ENCODE data around the gene C5orf22. TPM values are rescaled to one million over a fixed set of nuclear protein-coding genes. Genes with fewer than 3 reads are reported as not detected.
"Not testable (repeated sequence)": the region's sequence is repeated elsewhere in the genome, so short reads cannot be mapped to it uniquely, and the experiment has no call there.

Gene C5orf22
- total and polyA plus RNA-seq, 3 experiments from 2014 or later = 19.0 to 32.5 (median 29.8) TPM

DNA sequence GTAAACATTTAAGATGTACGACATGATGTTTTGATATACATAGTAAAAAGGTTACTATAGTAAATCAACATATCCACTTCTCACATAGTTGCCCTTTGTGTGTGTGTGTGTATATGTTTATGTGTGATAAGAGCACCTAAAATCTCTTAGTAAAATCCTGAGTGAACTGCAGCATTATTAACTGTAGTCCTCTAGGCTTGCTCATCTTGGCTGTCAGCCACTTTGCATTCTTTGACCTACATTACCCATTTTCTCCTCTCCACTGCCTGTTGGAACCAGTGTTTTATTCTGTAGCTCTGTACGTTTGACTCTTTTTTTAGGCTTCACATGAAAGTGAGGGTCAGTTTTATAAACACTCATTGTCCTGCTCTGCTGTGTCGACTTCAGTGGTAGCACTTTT, 24.4 kb downstream of the C5orf22 start:
- Histone ChIP-seq H3K27ac (ENCODE audit: low read depth, low read length) (no peak overlapping the region), H3K9me3 (ENCODE audit: low read length) (no peaks in the 10 kb centered on the region), H3K4me3 (ENCODE audit: low read length) (no peak overlapping the region), H3K27me3 (ENCODE audit: insufficient read depth, low read length, poor library complexity, severe bottlenecking) (no peaks in the 10 kb centered on the region), H3K4me1 (ENCODE audit: insufficient read depth, low read length) (no peaks in the 10 kb centered on the region), H3K36me3 (ENCODE audit: insufficient read depth, low read length) (peaks cover 9% of the 10 kb centered on the region)
- ChIA-PET CTCF (no interaction called here), POLR2A (no interaction called here)
- Mint-ChIP-seq H3K36me3 (peaks cover 23 to 55% (median 24%) of the 10 kb centered on the region in 3 donors), H3K27ac (peak overlapping the region in 2 of 8 donors; percentile 3 to 79), H3K27me3 (no peaks in the 10 kb centered on the region), H3K4me1 (no peaks in the 10 kb centered on the region), H3K9me3 (no peaks in the 10 kb centered on the region), H3K4me3 (no peak overlapping the region)
- no peak for DNase-seq

DNA sequence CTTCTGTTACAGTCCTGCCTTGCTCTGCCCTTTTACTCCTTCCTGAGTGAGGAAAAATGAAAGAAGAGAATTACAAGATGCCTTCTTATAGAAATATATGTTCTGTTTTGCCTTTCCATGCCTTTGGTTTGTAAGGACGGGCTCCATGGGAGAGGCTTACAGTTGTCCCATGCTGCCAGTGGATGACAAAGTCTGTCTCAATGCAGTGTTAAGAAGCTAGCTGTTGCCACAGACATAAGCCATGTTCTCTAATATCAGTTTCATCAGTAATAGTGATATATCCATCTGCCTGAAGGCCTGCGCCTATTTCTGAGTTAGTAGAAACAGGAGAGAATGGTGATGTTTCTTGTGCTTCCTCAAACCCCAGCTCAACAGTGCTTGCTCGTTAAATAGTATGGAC, 27.8 kb downstream of the C5orf22 start:
- Histone ChIP-seq H3K4me3 (ENCODE audit: low read length) (no peak overlapping the region), H3K27ac (ENCODE audit: low read depth, low read length) (no peak overlapping the region), H3K4me1 (ENCODE audit: insufficient read depth, low read length) (no peaks in the 10 kb centered on the region), H3K9me3 (ENCODE audit: low read length) (no peaks in the 10 kb centered on the region), H3K36me3 (ENCODE audit: insufficient read depth, low read length) (peaks cover 6% of the 10 kb centered on the region), H3K27me3 (ENCODE audit: insufficient read depth, low read length, poor library complexity, severe bottlenecking) (no peaks in the 10 kb centered on the region)
- Mint-ChIP-seq H3K27ac (peak overlapping the region in 1 of 8 donors; percentile 88), H3K4me1 (no peaks in the 10 kb centered on the region), H3K36me3 (peaks cover 7 to 23% (median 17%) of the 10 kb centered on the region in 3 donors), H3K27me3 (peaks cover 1 to 3% of the 10 kb centered on the region in 2 donors), H3K9me3 (peaks cover 0 to 3% (median 0%) of the 10 kb centered on the region in 5 donors), H3K4me3 (no peak overlapping the region)
- ChIA-PET CTCF (no interaction called here), POLR2A (no interaction called here)
- no peak for DNase-seq

DNA sequence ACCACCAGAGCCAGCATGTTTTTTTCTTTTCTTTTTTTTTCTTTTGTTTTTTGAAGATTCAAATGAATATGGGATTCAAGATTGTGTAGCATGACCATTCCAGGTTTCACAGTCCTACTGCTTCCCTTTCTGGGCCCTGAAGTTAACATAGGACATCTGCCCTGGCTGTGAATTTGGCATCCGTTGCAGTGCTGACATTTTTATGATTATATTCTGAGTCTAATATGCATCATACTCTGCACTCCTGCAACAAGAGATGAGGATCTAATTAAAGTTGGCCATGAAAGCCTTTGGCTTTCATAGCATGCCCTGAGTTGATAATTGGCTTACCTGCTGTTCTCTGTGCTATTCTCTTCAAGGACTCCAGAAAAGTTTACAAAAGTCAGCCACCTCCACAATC, 29.8 kb downstream of the C5orf22 start:
- ChIA-PET CTCF (no interaction called here), POLR2A (no interaction called here)
- H3K27me3 Mint-ChIP-seq = peaks cover 6 to 12% of the 10 kb centered on the region in 2 donors
- H3K9me3 ChIP-seq (ENCODE audit: low read length) = no peaks in the 10 kb centered on the region
- H3K4me3 Mint-ChIP-seq = no peak overlapping the region
- peaks cover 2 to 21% (median 6%) of the 10 kb centered on the region in 3 donors for H3K36me3 Mint-ChIP-seq
- no peak overlapping the region for H3K4me3 ChIP-seq (ENCODE audit: low read length)
- H3K4me1 Mint-ChIP-seq = no peaks in the 10 kb centered on the region
- peaks cover 0 to 11% (median 0%) of the 10 kb centered on the region in 5 donors for H3K9me3 Mint-ChIP-seq
- no peak overlapping the region for H3K27ac ChIP-seq (ENCODE audit: low read depth, low read length)
- peak overlapping the region in 1 of 8 donors; percentile 82 for H3K27ac Mint-ChIP-seq
- no peaks in the 10 kb centered on the region for H3K36me3 ChIP-seq (ENCODE audit: insufficient read depth, low read length)
- DNase-seq = no peak
- H3K4me1 ChIP-seq (ENCODE audit: insufficient read depth, low read length) = no peaks in the 10 kb centered on the region
- no peaks in the 10 kb centered on the region for H3K27me3 ChIP-seq (ENCODE audit: insufficient read depth, low read length, poor library complexity, severe bottlenecking)

DNA sequence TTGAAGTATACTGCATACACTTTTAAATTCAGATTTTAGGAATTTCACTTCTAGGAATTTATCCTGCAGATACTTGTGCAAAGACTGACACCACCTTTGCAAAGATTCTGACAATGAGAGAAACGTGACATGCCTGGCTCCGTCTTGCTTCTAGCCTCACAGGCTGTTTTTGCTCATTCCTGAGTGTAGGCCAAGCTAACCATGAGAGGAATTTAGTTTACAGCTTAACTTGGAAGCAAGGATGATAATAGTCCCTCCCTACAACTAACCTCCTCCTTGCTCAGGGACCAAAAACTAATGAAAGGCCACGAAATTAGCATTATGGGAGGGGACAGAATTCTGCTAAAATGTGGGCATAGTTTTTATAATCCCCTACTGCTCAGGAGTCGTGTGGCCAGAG, 31.1 kb downstream of the C5orf22 start:
- DNase-seq = no peak
- no peak overlapping the region for H3K27ac Mint-ChIP-seq
- Histone ChIP-seq H3K4me3 (ENCODE audit: low read length) (no peak overlapping the region), H3K27me3 (ENCODE audit: insufficient read depth, low read length, poor library complexity, severe bottlenecking) (no peaks in the 10 kb centered on the region), H3K36me3 (ENCODE audit: insufficient read depth, low read length) (no peaks in the 10 kb centered on the region), H3K9me3 (ENCODE audit: low read length) (no peaks in the 10 kb centered on the region), H3K4me1 (ENCODE audit: insufficient read depth, low read length) (no peaks in the 10 kb centered on the region), H3K27ac (ENCODE audit: low read depth, low read length) (no peak overlapping the region)
- peaks cover 0 to 11% (median 0%) of the 10 kb centered on the region in 5 donors for H3K9me3 Mint-ChIP-seq
- ChIA-PET POLR2A (no interaction called here), CTCF (no interaction called here)
- peaks cover under 1 to 21% (median 1%) of the 10 kb centered on the region in 3 donors for H3K36me3 Mint-ChIP-seq
- H3K4me1 Mint-ChIP-seq = no peaks in the 10 kb centered on the region
- no peak overlapping the region for H3K4me3 Mint-ChIP-seq
- peaks cover 9 to 12% of the 10 kb centered on the region in 2 donors for H3K27me3 Mint-ChIP-seq

DNA sequence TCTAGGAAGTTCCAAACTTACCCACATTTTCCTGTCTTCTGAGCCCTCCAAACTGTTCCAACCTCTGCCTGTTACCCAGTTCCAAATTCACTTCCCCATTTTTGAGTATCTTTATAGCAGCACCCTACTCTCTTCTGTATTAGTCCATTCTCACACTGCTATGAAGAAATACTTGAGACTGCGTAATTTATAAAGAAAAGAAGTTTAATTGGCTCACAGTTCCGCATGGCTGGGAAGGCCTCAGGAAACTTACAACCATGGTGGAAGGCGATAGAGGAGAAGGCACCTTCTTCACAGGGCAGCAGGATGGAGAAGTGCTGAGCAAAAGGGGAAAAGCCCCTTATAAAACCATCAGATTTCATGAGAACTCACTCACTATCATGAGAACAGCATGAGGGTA, 34.3 kb downstream of the C5orf22 start:
- H3K4me3 Mint-ChIP-seq; CTCF ChIA-PET; H3K4me3 ChIP-seq (ENCODE audit: low read length); H3K9me3 ChIP-seq (ENCODE audit: low read length); H3K27ac ChIP-seq (ENCODE audit: low read depth, low read length); POLR2A ChIA-PET; H3K4me1 Mint-ChIP-seq; DNase-seq; H3K27ac Mint-ChIP-seq; H3K4me1 ChIP-seq (ENCODE audit: insufficient read depth, low read length); H3K36me3 ChIP-seq (ENCODE audit: insufficient read depth, low read length); H3K27me3 ChIP-seq (ENCODE audit: insufficient read depth, low read length, poor library complexity, severe bottlenecking): not testable (repeated sequence)
- peaks cover 0 to 11% (median 0%) of the 10 kb centered on the region in 5 donors for H3K9me3 Mint-ChIP-seq
- H3K36me3 Mint-ChIP-seq = peaks cover 0 to 21% (median 0%) of the 10 kb centered on the region in 3 donors
- H3K27me3 Mint-ChIP-seq = peaks cover 9 to 22% of the 10 kb centered on the region in 2 donors

DNA sequence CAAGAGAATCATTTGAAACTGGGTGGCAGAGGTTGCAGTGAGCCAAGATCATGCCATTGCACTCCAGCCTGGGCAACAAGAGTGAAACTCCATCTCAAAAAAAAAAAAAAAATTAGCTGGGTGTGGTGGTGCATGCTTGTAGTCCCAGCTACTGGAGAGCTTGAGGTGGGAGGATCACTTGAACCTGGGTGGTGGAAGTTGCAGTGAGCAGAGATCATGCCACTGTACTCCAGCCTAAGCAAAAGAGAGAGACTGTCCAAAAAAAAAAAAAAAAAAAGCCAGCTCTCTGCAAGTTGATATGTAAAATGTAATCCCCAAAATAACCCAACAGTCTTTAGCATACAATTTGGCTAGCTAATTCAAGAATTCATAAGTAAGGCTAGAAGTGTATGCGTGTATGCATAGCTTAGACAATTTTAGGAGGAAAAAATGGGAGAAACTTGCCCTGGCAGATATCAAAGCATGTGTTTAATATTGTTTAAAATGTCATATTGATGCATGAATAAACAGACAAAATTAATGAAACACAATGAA, 36.3 kb downstream of the C5orf22 start:
- ChIA-PET POLR2A (no interaction called here), CTCF (interaction anchor here (0.7 kb wide), 1 partner anchor 19 kb away, joined by 4 read pairs; no protein-coding TSS in a partner anchor)
- peaks cover 9 to 31% of the 10 kb centered on the region in 2 donors for H3K27me3 Mint-ChIP-seq

DNA sequence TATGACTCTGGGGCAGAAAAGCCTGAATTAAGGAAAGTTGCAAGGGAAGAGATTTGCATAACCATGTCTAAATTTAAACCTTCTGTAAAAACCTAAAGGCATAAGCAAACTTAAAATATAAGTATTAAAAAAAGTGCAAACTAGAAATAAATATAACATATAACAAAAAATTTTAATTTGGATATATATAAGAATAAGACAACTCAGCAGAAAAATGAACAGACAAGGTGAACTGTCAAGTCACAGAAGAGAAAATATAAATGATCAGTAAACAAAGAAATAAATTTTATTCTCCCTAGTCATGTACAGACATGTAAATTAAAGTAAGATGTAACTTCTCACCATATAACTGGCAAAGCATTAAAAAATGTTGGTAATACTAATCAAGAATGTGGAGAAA, 37.0 kb downstream of the C5orf22 start:
- CTCF ChIA-PET = no interaction called here
- Histone ChIP-seq H3K36me3 (ENCODE audit: insufficient read depth, low read length) (no peaks in the 10 kb centered on the region), H3K4me1 (ENCODE audit: insufficient read depth, low read length) (no peaks in the 10 kb centered on the region), H3K9me3 (ENCODE audit: low read length) (no peaks in the 10 kb centered on the region), H3K27ac (ENCODE audit: low read depth, low read length) (no peak overlapping the region), H3K27me3 (ENCODE audit: insufficient read depth, low read length, poor library complexity, severe bottlenecking) (no peaks in the 10 kb centered on the region), H3K4me3 (ENCODE audit: low read length) (no peak overlapping the region)
- DNase-seq = no peak
- H3K9me3 Mint-ChIP-seq = peaks cover 0 to 10% (median 0%) of the 10 kb centered on the region in 5 donors
- peaks cover 0 to 18% (median 0%) of the 10 kb centered on the region in 3 donors for H3K36me3 Mint-ChIP-seq
- H3K27me3 Mint-ChIP-seq = peaks cover 7 to 31% of the 10 kb centered on the region in 2 donors
- H3K4me3 Mint-ChIP-seq = no peak overlapping the region
- H3K27ac Mint-ChIP-seq = no peak overlapping the region
- no peaks in the 10 kb centered on the region for H3K4me1 Mint-ChIP-seq
- POLR2A ChIA-PET = no interaction called here

More for the DNA sequence above, 36.3 kb downstream of the C5orf22 start:
- no peak overlapping the region for H3K4me3 ChIP-seq (ENCODE audit: low read length)
- H3K9me3 ChIP-seq (ENCODE audit: low read length) = no peaks in the 10 kb centered on the region
- peaks cover 0 to 11% (median 0%) of the 10 kb centered on the region in 5 donors for H3K9me3 Mint-ChIP-seq
- no peaks in the 10 kb centered on the region for H3K4me1 Mint-ChIP-seq
- no peak overlapping the region for H3K27ac ChIP-seq (ENCODE audit: low read depth, low read length)
- no peaks in the 10 kb centered on the region for H3K27me3 ChIP-seq (ENCODE audit: insufficient read depth, low read length, poor library complexity, severe bottlenecking)
- no peaks in the 10 kb centered on the region for H3K4me1 ChIP-seq (ENCODE audit: insufficient read depth, low read length)
- H3K27ac Mint-ChIP-seq = no peak overlapping the region
- no peak overlapping the region for H3K4me3 Mint-ChIP-seq
- DNase-seq = no peak
- H3K36me3 ChIP-seq (ENCODE audit: insufficient read depth, low read length) = no peaks in the 10 kb centered on the region
- H3K36me3 Mint-ChIP-seq = peaks cover 0 to 21% (median 0%) of the 10 kb centered on the region in 3 donors

DNA sequence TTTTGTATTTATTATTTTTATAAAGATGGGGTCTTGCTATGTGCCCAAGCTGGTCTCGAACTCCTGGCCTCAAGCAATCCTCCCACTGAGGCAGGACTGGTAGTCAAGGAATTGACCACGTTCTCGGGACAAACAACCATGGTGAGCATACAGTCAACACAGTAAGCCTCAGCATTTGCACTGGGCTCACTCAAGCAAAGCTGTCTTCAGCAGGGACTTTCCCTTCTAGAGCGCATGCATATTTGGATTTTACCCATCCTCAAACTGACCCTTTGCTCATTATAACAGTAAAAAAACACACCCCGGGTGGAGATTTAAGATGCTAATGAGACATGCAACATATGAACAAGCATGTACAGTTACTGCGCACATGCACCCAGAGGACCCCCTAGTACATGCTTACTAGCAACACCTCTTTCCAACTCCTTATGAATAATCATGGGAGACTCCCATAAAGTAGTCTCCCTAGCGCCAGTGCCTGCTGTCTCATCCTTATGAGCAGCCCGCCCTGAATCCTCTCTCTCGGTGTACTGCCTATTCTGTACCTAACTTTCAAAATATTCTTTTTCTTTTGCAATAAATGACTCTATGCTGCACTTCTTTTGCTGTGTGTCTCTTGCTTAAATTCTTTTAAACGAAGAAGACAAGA, 41.5 kb downstream of the C5orf22 start:
- Mint-ChIP-seq H3K27me3 (peaks cover 1 to 36% of the 10 kb centered on the region in 2 donors), H3K27ac (no peak overlapping the region), H3K9me3 (no peaks in the 10 kb centered on the region), H3K4me1 (no peaks in the 10 kb centered on the region), H3K4me3 (no peak overlapping the region), H3K36me3 (no peaks in the 10 kb centered on the region)
- Histone ChIP-seq H3K4me1 (ENCODE audit: insufficient read depth, low read length) (no peaks in the 10 kb centered on the region), H3K27me3 (ENCODE audit: insufficient read depth, low read length, poor library complexity, severe bottlenecking) (no peaks in the 10 kb centered on the region), H3K27ac (ENCODE audit: low read depth, low read length) (no peak overlapping the region), H3K9me3 (ENCODE audit: low read length) (no peaks in the 10 kb centered on the region), H3K4me3 (ENCODE audit: low read length) (no peak overlapping the region), H3K36me3 (ENCODE audit: insufficient read depth, low read length) (no peaks in the 10 kb centered on the region)
- no peak for DNase-seq
- CTCF ChIA-PET = no interaction called here
- POLR2A ChIA-PET = no interaction called here

Data from CD8-positive, alpha-beta memory T cell (primary cell).